BLaER1 (cell line): ENCODE measurements around the gene DENND1A.
"Not testable (repeated sequence)": the region's sequence is repeated elsewhere in the genome, so short reads cannot be mapped to it uniquely, and the experiment has no call there.

Experiments
- H3K27ac ChIP-seq: shearing (Covaris generic); formaldehyde crosslinking; 2 replicates; pipeline ENCODE4 v1.8.1; 2022
- H3K27me3 ChIP-seq: shearing (Covaris generic); formaldehyde crosslinking; 2 replicates; pipeline ENCODE4 v1.8.1; 2022
- H3K36me3 ChIP-seq: shearing (Covaris generic); formaldehyde crosslinking; 2 replicates; pipeline ENCODE4 v1.8.1; 2022
- H3K4me1 ChIP-seq: shearing (Covaris generic); formaldehyde crosslinking; 2 replicates; pipeline ENCODE4 v1.8.1; 2022
- H3K4me2 ChIP-seq: shearing (Covaris generic); formaldehyde crosslinking; 2 replicates; pipeline ENCODE4 v1.8.1; 2022
- H3K4me3 ChIP-seq: shearing (Covaris generic); formaldehyde crosslinking; 2 replicates; pipeline ENCODE4 v1.8.1; 2022
- H3K9ac ChIP-seq: shearing (Covaris generic); formaldehyde crosslinking; 2 replicates; pipeline ENCODE4 v1.8.1; 2022
- H3K9me3 ChIP-seq: shearing (Covaris generic); formaldehyde crosslinking; 2 replicates; pipeline ENCODE4 v1.8.1; 2022
- H4K20me1 ChIP-seq: shearing (Covaris generic); formaldehyde crosslinking; 2 replicates; pipeline ENCODE4 v1.8.1; 2022
- Cebpa-rat ChIP-seq: shearing (Covaris generic); IDR thresholded peaks from 2 replicates; pipeline ENCODE4 v1.8.1; 2022

DENND1A gene

GRCh38 chr9:123825342-123826060 lies 104.4 kb downstream of the DENND1A start:
- 0 out of 2 replicates have a peak, but pooled peaks cover 5% of the 10 kb centered on the region for H3K36me3 ChIP-seq
- no peak overlapping the region for H3K4me3 ChIP-seq
- peaks cover 38% of the 10 kb centered on the region for H3K9me3 ChIP-seq
- H4K20me1 ChIP-seq, result no peaks in the 10 kb centered on the region
- no peaks in the 10 kb centered on the region for H3K27me3 ChIP-seq
- no peak overlapping the region for H3K27ac ChIP-seq
- no peak overlapping the region for H3K4me2 ChIP-seq
- no peak overlapping the region for H3K9ac ChIP-seq
- H3K4me1 ChIP-seq, result no peaks in the 10 kb centered on the region
- no peak for TF ChIP-seq Cebpa-rat

- H3K4me1 ChIP-seq, result no peaks in the 10 kb centered on the region
- H3K9me3 ChIP-seq, result peaks cover 16% of the 10 kb centered on the region
- no peak for TF ChIP-seq Cebpa-rat
- no peak overlapping the region for H3K4me3 ChIP-seq
- H3K9ac ChIP-seq, result no peak overlapping the region
- no peaks in the 10 kb centered on the region; the same call in 1 of the 2 replicates for H3K36me3 ChIP-seq
- H3K4me2 ChIP-seq, result no peak overlapping the region
- no peak overlapping the region for H3K27ac ChIP-seq
- no peaks in the 10 kb centered on the region for H4K20me1 ChIP-seq
- no peaks in the 10 kb centered on the region for H3K27me3 ChIP-seq
These were observed 106.6 kb downstream of the DENND1A start for GRCh38 chr9:123823194-123823947.

GRCh38 chr9:123821619-123822018 lies 108.3 kb downstream of the DENND1A start:
- H3K36me3 ChIP-seq, result no peaks in the 10 kb centered on the region; the same call in 1 of the 2 replicates
- no peaks in the 10 kb centered on the region for H4K20me1 ChIP-seq
- H3K9ac ChIP-seq, result no peak overlapping the region
- H3K4me3 ChIP-seq, result no peak overlapping the region
- H3K9me3 ChIP-seq, result peaks cover 3% of the 10 kb centered on the region; the same call in 1 of the 2 replicates
- H3K4me1 ChIP-seq, result no peaks in the 10 kb centered on the region
- TF ChIP-seq Cebpa-rat, result no peak
- H3K27me3 ChIP-seq, result no peaks in the 10 kb centered on the region
- no peak overlapping the region for H3K27ac ChIP-seq
- H3K4me2 ChIP-seq, result no peak overlapping the region

- Histone ChIP-seq H3K36me3 (no peaks in the 10 kb centered on the region; the same call in 1 of the 2 replicates), H3K27ac (no peak overlapping the region), H3K9ac (no peak overlapping the region), H3K4me3 (no peak overlapping the region), H3K9me3 (no peaks in the 10 kb centered on the region), H3K4me1 (no peaks in the 10 kb centered on the region), H3K4me2 (no peak overlapping the region), H3K27me3 (no peaks in the 10 kb centered on the region), H4K20me1 (no peaks in the 10 kb centered on the region; the same call in 1 of the 2 replicates)
- no peak for TF ChIP-seq Cebpa-rat
These were observed 109.8 kb downstream of the DENND1A start for GRCh38 chr9:123820139-123820538.

- no peaks in the 10 kb centered on the region for H3K4me1 ChIP-seq
- no peak overlapping the region for H3K27ac ChIP-seq
- H3K36me3 ChIP-seq, result no peaks in the 10 kb centered on the region; the same call in 1 of the 2 replicates
- no peak overlapping the region for H3K9ac ChIP-seq
- H4K20me1 ChIP-seq, result no peaks in the 10 kb centered on the region; the same call in 1 of the 2 replicates
- H3K27me3 ChIP-seq, result no peaks in the 10 kb centered on the region
- no peak for TF ChIP-seq Cebpa-rat
- no peak overlapping the region for H3K4me3 ChIP-seq
- H3K9me3 ChIP-seq, result no peaks in the 10 kb centered on the region
- no peak overlapping the region for H3K4me2 ChIP-seq
These were observed 113.0 kb downstream of the DENND1A start for GRCh38 chr9:123816817-123817472.

GRCh38 chr9:123815856-123816255 lies 114.1 kb downstream of the DENND1A start:
- H3K9ac ChIP-seq, H4K20me1 ChIP-seq, H3K9me3 ChIP-seq: not testable (repeated sequence)

GRCh38 chr9:123814496-123814895 lies 115.4 kb downstream of the DENND1A start:
- H3K9me3 ChIP-seq, result no peaks in the 10 kb centered on the region
- H4K20me1 ChIP-seq, result no peaks in the 10 kb centered on the region; the same call in 1 of the 2 replicates
- no peak overlapping the region for H3K4me3 ChIP-seq
- H3K9ac ChIP-seq, result no peak overlapping the region
- H3K36me3 ChIP-seq, result no peaks in the 10 kb centered on the region
- no peak for TF ChIP-seq Cebpa-rat
- H3K4me1 ChIP-seq, result no peaks in the 10 kb centered on the region
- H3K27ac ChIP-seq, result no peak overlapping the region
- H3K4me2 ChIP-seq, result no peak overlapping the region
- no peaks in the 10 kb centered on the region for H3K27me3 ChIP-seq

More at GRCh38 chr9:123815856-123816255, 114.1 kb downstream of the DENND1A start:
- H3K27ac ChIP-seq, H3K36me3 ChIP-seq, H3K4me3 ChIP-seq, H3K27me3 ChIP-seq, H3K4me1 ChIP-seq, H3K4me2 ChIP-seq: not testable (repeated sequence)

- H3K9me3 ChIP-seq, result no peaks in the 10 kb centered on the region
- no peak overlapping the region for H3K4me2 ChIP-seq
These were observed 116.9 kb downstream of the DENND1A start for GRCh38 chr9:123812984-123813383.

GRCh38 chr9:123807251-123807650 lies 122.7 kb downstream of the DENND1A start:
- H3K36me3 ChIP-seq, result no peaks in the 10 kb centered on the region
- TF ChIP-seq Cebpa-rat, result no peak
- no peak overlapping the region for H3K4me2 ChIP-seq
- no peak overlapping the region for H3K9ac ChIP-seq
- no peaks in the 10 kb centered on the region for H3K9me3 ChIP-seq
- H3K4me1 ChIP-seq, result no peaks in the 10 kb centered on the region
- no peaks in the 10 kb centered on the region for H4K20me1 ChIP-seq
- no peak overlapping the region for H3K4me3 ChIP-seq
- no peaks in the 10 kb centered on the region for H3K27me3 ChIP-seq
- H3K27ac ChIP-seq, result no peak overlapping the region

More at GRCh38 chr9:123812984-123813383, 116.9 kb downstream of the DENND1A start:
- Histone ChIP-seq H3K4me3 (no peak overlapping the region), H3K27ac (no peak overlapping the region), H3K36me3 (no peaks in the 10 kb centered on the region), H3K9ac (no peak overlapping the region), H3K27me3 (no peaks in the 10 kb centered on the region), H3K4me1 (no peaks in the 10 kb centered on the region), H4K20me1 (no peaks in the 10 kb centered on the region; the same call in 1 of the 2 replicates)
- no peak for TF ChIP-seq Cebpa-rat

- Histone ChIP-seq H3K9me3 (no peaks in the 10 kb centered on the region), H3K4me1 (no peaks in the 10 kb centered on the region), H3K9ac (no peak overlapping the region), H4K20me1 (no peaks in the 10 kb centered on the region), H3K4me3 (no peak overlapping the region), H3K36me3 (no peaks in the 10 kb centered on the region), H3K27me3 (no peaks in the 10 kb centered on the region), H3K4me2 (no peak overlapping the region), H3K27ac (no peak overlapping the region)
- no peak for TF ChIP-seq Cebpa-rat
These were observed 123.1 kb downstream of the DENND1A start for GRCh38 chr9:123806829-123807228.
